Breast epithelium (tissue), 3 donors: Measurements from ENCODE around the gene ADM2.

Experiments used
- POLR2A ChIP-seq: fragments of 450-650 bp; IDR thresholded peaks from one replicate; pipeline ENCODE4 v1.6.1; 2016; ENCODE audit warnings: antibody characterized with exemption, mild to moderate bottlenecking, moderate library complexity
- POLR2AphosphoS5 ChIP-seq, 3 donors: sonication (generic); formaldehyde crosslinking; IDR thresholded peaks; one replicate each; pipeline ENCODE4 v1.6.1; 2017; ENCODE audit warnings: antibody characterized with exemption in 3 of 3
- TF ChIP-seq, protein P1 (sequence below), 3 donors: fragments of 450-650 bp; IDR thresholded peaks; one replicate each; pipeline ENCODE4 v1.5.1; 2016 to 2017; ENCODE audit warnings: antibody characterized with exemption in 3 of 3, mild to moderate bottlenecking in 3 of 3, moderate library complexity in 3 of 3

DNA sequence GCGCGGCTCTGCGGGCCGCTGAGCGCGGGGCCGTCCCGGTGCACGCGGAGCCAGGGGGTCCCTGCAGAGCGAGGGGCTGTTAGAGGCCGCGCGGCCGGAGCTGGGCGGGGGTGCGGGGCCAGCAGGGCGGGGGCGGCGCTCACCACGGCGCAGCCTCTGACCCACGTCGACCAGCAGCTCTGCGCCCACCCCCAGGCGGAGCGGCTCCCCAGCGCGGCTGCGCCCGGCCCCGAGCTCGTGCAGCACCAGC is 44.4 kb downstream of the ADM2 start:
- TF ChIP-seq POLR2A (no peak), POLR2AphosphoS5 (IDR thresholded peaks at IDR 0.05) (no peak)
- TF ChIP-seq, protein P1, sequence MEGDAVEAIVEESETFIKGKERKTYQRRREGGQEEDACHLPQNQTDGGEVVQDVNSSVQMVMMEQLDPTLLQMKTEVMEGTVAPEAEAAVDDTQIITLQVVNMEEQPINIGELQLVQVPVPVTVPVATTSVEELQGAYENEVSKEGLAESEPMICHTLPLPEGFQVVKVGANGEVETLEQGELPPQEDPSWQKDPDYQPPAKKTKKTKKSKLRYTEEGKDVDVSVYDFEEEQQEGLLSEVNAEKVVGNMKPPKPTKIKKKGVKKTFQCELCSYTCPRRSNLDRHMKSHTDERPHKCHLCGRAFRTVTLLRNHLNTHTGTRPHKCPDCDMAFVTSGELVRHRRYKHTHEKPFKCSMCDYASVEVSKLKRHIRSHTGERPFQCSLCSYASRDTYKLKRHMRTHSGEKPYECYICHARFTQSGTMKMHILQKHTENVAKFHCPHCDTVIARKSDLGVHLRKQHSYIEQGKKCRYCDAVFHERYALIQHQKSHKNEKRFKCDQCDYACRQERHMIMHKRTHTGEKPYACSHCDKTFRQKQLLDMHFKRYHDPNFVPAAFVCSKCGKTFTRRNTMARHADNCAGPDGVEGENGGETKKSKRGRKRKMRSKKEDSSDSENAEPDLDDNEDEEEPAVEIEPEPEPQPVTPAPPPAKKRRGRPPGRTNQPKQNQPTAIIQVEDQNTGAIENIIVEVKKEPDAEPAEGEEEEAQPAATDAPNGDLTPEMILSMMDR (IDR thresholded peaks at IDR 0.05): no peak
